Lower leg skin (tissue), 4 donors: Measurements from ENCODE around the gene TNS3. TPM values are rescaled to one million over a fixed set of nuclear protein-coding genes. Genes with fewer than 3 reads are reported as not detected.

Source experiments
- DNase-seq, 2 donors: peaks; one replicate each; pipeline ENCODE4 v3.0.0-alpha.2; 2019; ENCODE audit warnings: low spot score in 2 of 2
- H3K4me3 ChIP-seq: fragments of 200-600 bp; sonication (generic); 2 replicates; pipeline ENCODE4 v1.5.1; 2017; ENCODE audit warnings: mild to moderate bottlenecking, low read depth; ENCODE audit not compliant: poor library complexity, severe bottlenecking
- POLR2A ChIP-seq, 2 donors: fragments of 450-650 bp; IDR thresholded peaks; one replicate each; pipeline ENCODE4 v1.6.1; 2016 to 2017; ENCODE audit warnings: antibody characterized with exemption in 2 of 2, mild to moderate bottlenecking in 1 of 2, moderate library complexity in 1 of 2
- WGBS, 2 donors: methylation state at CpG; one replicate each; pipeline ENCODE4 v1.1.5; 2018; 5-methylcytosine and 5-hydroxymethylcytosine counted together
- intact Hi-C: fragments of 100-400 bp; cut with DNase I; formaldehyde crosslinking; loops from one replicate; pipeline ENCODE4 v1.15.0; 2023; ENCODE audit warnings: low total_unique reads
- total RNA-seq, 4 donors: library from RNA; depleted of rRNA; stranded (reverse); fragments of >200 nt; gene quantifications; one replicate each; pipeline ENCODE4 v1.1.0, GENCODE V29; 2016
- TF ChIP-seq, protein P1 (sequence below), 3 donors: fragments of 450-650 bp; IDR thresholded peaks; one replicate each; pipeline ENCODE4 v1.5.1; 2016; ENCODE audit warnings: antibody characterized with exemption in 3 of 3, mild to moderate bottlenecking in 3 of 3, moderate library complexity in 2 of 3

TNS3 gene
- total RNA-seq, 4 donors from 2014 or later = 19.5 to 33.9 (median 25.5) TPM

- TF ChIP-seq, protein P1, sequence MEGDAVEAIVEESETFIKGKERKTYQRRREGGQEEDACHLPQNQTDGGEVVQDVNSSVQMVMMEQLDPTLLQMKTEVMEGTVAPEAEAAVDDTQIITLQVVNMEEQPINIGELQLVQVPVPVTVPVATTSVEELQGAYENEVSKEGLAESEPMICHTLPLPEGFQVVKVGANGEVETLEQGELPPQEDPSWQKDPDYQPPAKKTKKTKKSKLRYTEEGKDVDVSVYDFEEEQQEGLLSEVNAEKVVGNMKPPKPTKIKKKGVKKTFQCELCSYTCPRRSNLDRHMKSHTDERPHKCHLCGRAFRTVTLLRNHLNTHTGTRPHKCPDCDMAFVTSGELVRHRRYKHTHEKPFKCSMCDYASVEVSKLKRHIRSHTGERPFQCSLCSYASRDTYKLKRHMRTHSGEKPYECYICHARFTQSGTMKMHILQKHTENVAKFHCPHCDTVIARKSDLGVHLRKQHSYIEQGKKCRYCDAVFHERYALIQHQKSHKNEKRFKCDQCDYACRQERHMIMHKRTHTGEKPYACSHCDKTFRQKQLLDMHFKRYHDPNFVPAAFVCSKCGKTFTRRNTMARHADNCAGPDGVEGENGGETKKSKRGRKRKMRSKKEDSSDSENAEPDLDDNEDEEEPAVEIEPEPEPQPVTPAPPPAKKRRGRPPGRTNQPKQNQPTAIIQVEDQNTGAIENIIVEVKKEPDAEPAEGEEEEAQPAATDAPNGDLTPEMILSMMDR (IDR thresholded peaks at IDR 0.05) = no peak
- no peak for TF ChIP-seq POLR2A (IDR thresholded peaks at IDR 0.05)
- H3K4me3 ChIP-seq = no peak overlapping the region
- DNase-seq = no peak
- 76 to 79% methylated on average over 3 of the region's 3 CpGs for WGBS, 2 donors
- intact Hi-C loops = no loop called here
Observed at GRCh38 chr7:47369736-47370135, 212.2 kb downstream of the TNS3 start.

DNA sequence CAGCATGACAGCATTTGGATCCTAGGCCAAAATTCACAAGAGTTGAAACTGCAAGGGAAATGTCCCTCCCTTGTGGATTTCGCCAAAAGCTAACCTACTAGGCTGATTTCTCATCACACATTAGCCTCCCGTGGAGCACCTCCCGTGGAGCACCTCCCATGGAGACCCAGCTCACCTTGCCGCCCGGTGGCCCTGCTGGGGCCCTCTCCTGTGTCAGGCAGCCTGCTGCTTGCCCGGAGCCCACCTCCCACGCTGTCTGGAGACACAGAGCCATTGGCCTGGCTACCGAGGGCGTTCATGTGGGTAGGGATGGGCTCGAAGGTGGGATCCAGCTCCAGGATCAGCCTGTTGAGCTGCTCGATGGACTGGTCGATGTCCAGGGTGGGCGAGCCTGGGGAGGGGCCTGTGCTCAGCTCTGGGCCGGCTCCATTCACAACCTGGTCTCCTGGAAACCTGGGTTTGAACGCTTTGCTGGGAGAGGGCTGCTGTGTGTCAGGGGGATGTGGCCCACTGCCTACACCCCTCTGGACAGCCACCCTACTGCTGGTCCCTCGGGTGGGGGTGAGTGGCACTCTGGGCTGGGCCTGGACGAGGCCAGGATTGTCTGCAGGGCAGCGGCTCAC lies 213.6 kb downstream of the TNS3 start:
- WGBS, 2 donors = 91 to 96% methylated on average over 16 of the region's 18 CpGs
- H3K4me3 ChIP-seq = no peak overlapping the region
- TF ChIP-seq POLR2A (IDR thresholded peaks at IDR 0.05) = no peak
- TF ChIP-seq, protein P1 (IDR thresholded peaks at IDR 0.05) = no peak
- no peak for DNase-seq
- intact Hi-C loops = no loop called here

GRCh38 chr7:47367369-47367768 lies 214.5 kb downstream of the TNS3 start:
- no peak overlapping the region for H3K4me3 ChIP-seq
- no peak for DNase-seq
- WGBS, 2 donors = 75 to 85% methylated on average over 4 to 5 of the region's 5 CpGs
- TF ChIP-seq, protein P1 (IDR thresholded peaks at IDR 0.05) = no peak
- TF ChIP-seq POLR2A (IDR thresholded peaks at IDR 0.05) = no peak
- intact Hi-C loops = no loop called here

DNA sequence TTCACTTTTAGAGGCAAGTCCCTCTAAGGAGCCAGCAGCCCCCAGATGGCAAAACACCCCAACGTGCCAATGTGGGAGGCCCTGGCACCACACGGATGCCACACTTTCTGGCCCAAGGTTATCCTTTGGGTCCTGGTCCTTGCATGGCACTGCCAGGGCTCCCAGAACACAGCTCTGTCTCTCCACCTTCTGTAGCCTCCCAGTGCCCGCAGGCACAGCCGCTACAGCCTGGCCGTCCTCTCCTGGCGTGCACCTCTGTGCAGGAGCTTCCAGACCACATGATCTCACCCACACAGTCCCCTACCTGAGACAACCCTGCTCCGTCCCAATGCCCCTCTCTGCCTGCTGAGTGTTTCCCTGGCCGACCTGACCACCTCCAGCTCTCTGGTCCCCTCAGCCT lies 215.0 kb downstream of the TNS3 start:
- no peak overlapping the region for H3K4me3 ChIP-seq
- 81 to 90% methylated on average over 8 of the region's 8 CpGs for WGBS, 2 donors
- no peak for DNase-seq
- TF ChIP-seq POLR2A (IDR thresholded peaks at IDR 0.05) = no peak
- TF ChIP-seq, protein P1 (IDR thresholded peaks at IDR 0.05) = no peak
- intact Hi-C loops = no loop called here

DNA sequence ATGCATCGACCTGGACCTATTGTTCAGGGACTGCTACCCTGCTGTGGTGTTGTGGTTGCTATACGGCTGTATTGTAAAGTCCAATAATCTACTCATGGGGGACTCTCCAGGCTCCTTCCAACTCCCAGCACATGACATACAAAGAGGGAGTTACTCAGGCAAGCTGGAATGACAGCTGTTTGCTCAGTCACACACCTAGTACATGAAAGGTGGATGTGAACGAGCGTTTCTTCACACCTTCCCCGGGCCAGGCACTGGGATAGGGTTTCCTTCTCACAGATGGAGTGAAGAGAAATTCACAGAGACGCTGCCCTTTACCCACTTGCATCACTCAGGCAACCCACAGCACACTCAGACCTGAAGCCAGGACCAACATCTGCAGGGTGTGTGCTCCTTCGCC lies 215.7 kb downstream of the TNS3 start:
- WGBS, 2 donors = 81 to 84% methylated on average over 7 of the region's 7 CpGs
- H3K4me3 ChIP-seq = no peak overlapping the region
- no peak for DNase-seq
- intact Hi-C loops = no loop called here
- TF ChIP-seq, protein P1 (IDR thresholded peaks at IDR 0.05) = no peak
- no peak for TF ChIP-seq POLR2A (IDR thresholded peaks at IDR 0.05)

- DNase-seq = no peak
- no peak for TF ChIP-seq POLR2A (IDR thresholded peaks at IDR 0.05)
- TF ChIP-seq, protein P1 (IDR thresholded peaks at IDR 0.05) = no peak
- intact Hi-C loops = no loop called here
- H3K4me3 ChIP-seq = no peak overlapping the region
- 46 to 67% methylated on average over 1 of the region's 1 CpG for WGBS, 2 donors
Observed at GRCh38 chr7:47362984-47363383, 218.9 kb downstream of the TNS3 start.
